NCI-H524 (cell line): ENCODE data around the gene PPP2R5B.
"Not testable (repeated sequence)": the region's sequence is repeated elsewhere in the genome, so short reads cannot be mapped to it uniquely, and the experiment has no call there.

Experiments used
- DNase-seq, 2 experiments: peaks; one replicate each; lab custom pipeline; 2025; lab: John Stamatoyannopoulos, UW

Gene PPP2R5B

DNA sequence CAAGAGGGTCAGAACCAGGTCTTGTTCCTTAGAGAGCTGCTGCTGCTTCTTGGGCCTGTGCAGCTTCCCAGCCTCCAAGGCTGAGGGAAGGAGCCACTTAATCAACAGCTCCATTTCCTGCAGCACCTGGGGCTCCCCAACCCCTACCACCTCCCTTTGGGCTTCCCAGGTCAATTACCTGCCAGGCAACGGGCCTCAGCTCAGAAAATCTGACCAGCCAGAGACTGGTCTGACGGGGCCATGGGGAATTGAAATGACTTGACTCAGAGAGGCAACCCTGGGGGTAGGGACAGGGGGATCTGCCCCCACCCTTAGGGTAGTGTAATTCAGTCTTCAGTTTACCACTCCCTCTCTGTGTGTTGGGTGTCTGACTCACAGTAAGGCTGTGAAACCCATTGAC, 52.2 kb downstream of the PPP2R5B start:
- DNase-seq = no peak

GRCh38 chr11:64983339-64983738, 58.9 kb downstream of the PPP2R5B start:
- not testable (repeated sequence) for DNase-seq
